ENCODE results near the gene KIRREL1. TPM values are rescaled to one million over a fixed set of nuclear protein-coding genes. Genes with fewer than 3 reads are reported as not detected.

The KIRREL1 gene
- total RNA-seq, 1 experiment from 2014 or later = 30.5 TPM

DNA sequence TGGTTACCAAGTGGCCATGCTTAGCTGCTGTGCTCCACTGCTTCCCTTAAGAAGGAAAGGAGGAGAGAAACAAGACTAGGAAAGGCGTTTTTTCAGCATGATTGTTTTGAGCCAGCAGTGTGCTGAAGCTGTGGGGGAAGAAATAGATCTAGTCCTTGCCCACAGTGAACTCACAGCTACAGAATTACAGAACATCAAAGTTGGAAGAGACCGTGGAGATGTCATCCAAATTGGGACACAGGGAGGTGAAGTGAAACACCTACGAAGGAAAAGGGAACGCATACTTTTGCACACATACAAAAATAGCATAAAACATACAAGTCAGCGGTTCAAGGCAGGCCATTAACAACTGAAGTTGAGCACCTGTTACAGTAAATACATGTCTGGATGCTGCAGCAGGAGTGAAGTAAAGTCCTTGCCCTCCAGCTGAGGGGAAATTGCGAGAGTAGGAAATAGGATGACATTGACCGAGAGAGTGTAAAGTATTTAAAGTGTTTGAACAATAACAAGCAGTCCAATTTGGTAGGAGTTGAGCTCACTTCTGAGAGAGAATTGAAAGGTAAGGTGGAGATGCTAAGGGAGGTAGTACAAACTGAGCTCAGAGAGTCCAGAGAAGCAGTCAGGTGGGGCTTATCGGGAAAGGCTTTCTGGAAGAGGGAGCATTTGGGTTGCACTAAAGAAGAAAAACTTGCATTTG is 55.1 kb downstream of the KIRREL1 start:
- Histone ChIP-seq H3K23me2 (ENCODE audit: insufficient read length, low read depth, low read length, poor library complexity, severe bottlenecking) (no peaks in the 10 kb centered on the region), H3K27ac (ENCODE audit: insufficient read length, low read depth, low read length) (no peak overlapping the region), H4K91ac (ENCODE audit: insufficient read length, low read depth, low read length) (no peak overlapping the region), H3K4ac (ENCODE audit: low read depth, low read length) (no peak overlapping the region), H4K20me1 (ENCODE audit: control insufficient read depth, insufficient read depth, insufficient read length) (no peaks in the 10 kb centered on the region), H3K9ac (ENCODE audit: extremely low read depth, insufficient read length, low read length) (no peak overlapping the region), H3K18ac (ENCODE audit: insufficient read length, low read depth, low read length) (no peak overlapping the region), H3K4me2 (ENCODE audit: insufficient read depth, insufficient read length, low read length) (no peak overlapping the region), H3K79me2 (ENCODE audit: insufficient read depth, low read length) (no peaks in the 10 kb centered on the region; the same call in 1 of the 2 replicates), H3K27me3 (ENCODE audit: insufficient read depth, low read length) (no peaks in the 10 kb centered on the region), H2BK5ac (ENCODE audit: insufficient read length, low read length) (no peak overlapping the region), H4K8ac (replicated peaks; ENCODE audit: insufficient read length, low read depth, low read length) (no peak overlapping the region), H3K4me1 (ENCODE audit: insufficient read depth, low read length) (peaks cover 18% of the 10 kb centered on the region), H2AFZ (ENCODE audit: low read length) (no peak overlapping the region), H3K14ac (ENCODE audit: insufficient read depth, low read length) (no peak overlapping the region; the same call in 1 of the 2 replicates), H2BK12ac (ENCODE audit: insufficient read length, low read depth, low read length) (no peak overlapping the region), H3T11ph (ENCODE audit: low read length) (no peak overlapping the region), H2BK20ac (ENCODE audit: low read depth, low read length, poor library complexity, severe bottlenecking) (no peak overlapping the region), H2BK120ac (ENCODE audit: low read depth, low read length, poor library complexity, severe bottlenecking) (no peak overlapping the region), H3K56ac (ENCODE audit: insufficient read length, low read depth, low read length) (no peak overlapping the region), H2AK5ac (ENCODE audit: insufficient read length, low read length) (no peak overlapping the region), H3K79me1 (ENCODE audit: insufficient read depth, low read depth, low read length, poor library complexity, severe bottlenecking) (no peaks in the 10 kb centered on the region), H3K9me3 (ENCODE audit: control insufficient read depth, low read depth, low read length) (no peaks in the 10 kb centered on the region), H4K5ac (ENCODE audit: insufficient read length, low read depth, low read length) (no peak overlapping the region), H3K23ac (ENCODE audit: insufficient read length, low read depth, low read length) (no peak overlapping the region), H2BK15ac (ENCODE audit: low read depth, low read length) (no peak overlapping the region)
- no peak for TF ChIP-seq CTCF (conservative IDR thresholded peaks at IDR 0.05)
- no peaks in the 10 kb centered on the region for H3K9me3 Mint-ChIP-seq
- DNase-seq = no peak
- H3K27ac Mint-ChIP-seq = no peak overlapping the region
- no peak overlapping the region for H3K4me3 Mint-ChIP-seq
- peaks cover 3 to 6% (median 4%) of the 10 kb centered on the region in 3 experiments; a peak in 4 of 7 replicates for H3K36me3 Mint-ChIP-seq (ENCODE audit: insufficient read depth in 1 of 3, low read depth in 3 of 3)
- WGBS (ENCODE audit: extremely low coverage, insufficient read length, low lambda C conversion rate) = no CpG with 5 or more reads among the region's 8 CpGs
- H3K4me1 Mint-ChIP-seq = peaks cover 36 to 39% of the 10 kb centered on the region in 2 experiments
- H3K27me3 Mint-ChIP-seq (ENCODE audit: low read depth) = no peaks in the 10 kb centered on the region

Data from H9 (cell line).